Posterior vena cava (tissue), 2 donors: ENCODE data around the gene STMN3. TPM values are rescaled to one million over a fixed set of nuclear protein-coding genes. Genes with fewer than 3 reads are reported as not detected.
"Not testable (repeated sequence)": the region's sequence is repeated elsewhere in the genome, so short reads cannot be mapped to it uniquely, and the experiment has no call there.

Experiments
- DNase-seq: peaks from one replicate; pipeline ENCODE4 v3.0.0-alpha.2; 2020; ENCODE audit warnings: low spot score
- intact Hi-C, 2 donors: fragments of 100-400 bp; cut with DNase I; formaldehyde crosslinking; loops; one replicate each; pipeline versions ENCODE4 v1.14.1 to v1.14.2; 2022 to 2023
- total RNA-seq, 2 donors: library from RNA; stranded (reverse); fragmentation: NEBNext Ultra II Directional; extraction: Animal tissue kit (Norgen Biotek cat#: 25700); gene quantifications; one replicate each; pipeline ENCODE4 v1.2.1, GENCODE V29; 2021
- donor health status: DM: yes; HTN: yes; CAD: no.
- donor health status: DM: yes; HTN: yes; CAD: no.

STMN3 gene
- total RNA-seq, 2 donors from 2014 or later, result 11.7 to 27.3 TPM

DNA sequence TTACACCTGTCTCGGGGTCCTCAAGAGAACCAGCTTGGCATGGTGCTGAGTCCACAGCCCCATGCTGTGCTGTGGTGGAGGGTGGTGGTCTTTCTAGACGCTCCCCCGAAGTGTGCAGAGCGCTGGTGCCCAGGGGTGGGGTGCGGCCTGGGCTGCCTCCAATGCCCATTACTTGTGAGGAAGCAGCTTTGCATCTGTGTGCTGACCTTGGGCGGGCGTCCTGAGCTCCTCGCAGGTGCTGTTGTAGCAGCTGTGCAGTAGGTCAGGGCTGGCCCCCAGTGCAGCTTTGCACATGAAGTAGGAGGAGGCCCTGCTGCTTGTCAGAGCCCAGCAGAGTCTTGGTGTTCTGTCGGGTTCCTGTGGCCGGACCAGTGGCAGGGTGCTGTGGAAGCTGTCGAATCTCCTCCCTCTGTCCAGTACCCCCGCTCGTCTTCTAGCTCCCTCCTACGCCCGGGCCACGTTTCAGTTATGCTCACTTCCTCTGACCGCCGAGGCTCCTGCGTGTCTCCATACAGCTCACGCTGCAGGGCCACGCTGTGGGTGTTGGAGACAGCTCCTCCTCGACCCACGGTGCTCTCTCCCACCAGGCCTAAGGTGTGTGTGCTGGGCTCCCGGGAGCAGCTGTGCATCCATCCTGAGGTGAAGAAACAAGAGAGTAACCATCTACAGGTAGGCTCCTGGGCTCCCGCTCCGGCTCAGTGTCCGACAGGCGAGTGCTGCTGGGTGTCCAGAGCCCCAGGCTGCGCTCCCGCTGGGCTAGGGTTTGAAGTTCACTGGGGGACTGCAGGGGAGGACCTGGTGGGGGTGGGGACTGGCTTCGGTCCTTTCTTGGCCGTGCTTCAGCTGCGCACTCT lies 9.0 kb upstream of the STMN3 start:
- DNase-seq, result no peak
- intact Hi-C loops, result no loop called here

DNA sequence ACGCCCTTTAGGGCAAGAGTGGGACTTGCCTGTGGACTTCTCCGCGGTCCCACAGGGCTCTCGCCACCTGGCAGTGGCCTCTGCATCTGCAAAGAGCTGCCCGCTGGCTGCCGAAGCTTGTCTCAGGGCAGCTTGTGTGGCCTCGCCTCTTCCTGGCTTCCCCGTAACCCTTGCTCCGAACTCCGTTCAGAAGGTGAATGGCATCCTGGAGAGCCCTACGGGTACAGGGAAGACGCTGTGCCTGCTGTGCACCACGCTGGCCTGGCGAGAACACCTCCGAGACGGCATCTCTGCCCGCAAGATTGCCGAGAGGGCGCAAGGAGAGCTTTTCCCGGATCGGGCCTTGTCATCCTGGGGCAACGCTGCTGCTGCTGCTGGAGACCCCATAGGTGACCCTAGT lies 7.9 kb upstream of the STMN3 start:
- no peak for DNase-seq
- intact Hi-C loops, result no loop called here

DNA sequence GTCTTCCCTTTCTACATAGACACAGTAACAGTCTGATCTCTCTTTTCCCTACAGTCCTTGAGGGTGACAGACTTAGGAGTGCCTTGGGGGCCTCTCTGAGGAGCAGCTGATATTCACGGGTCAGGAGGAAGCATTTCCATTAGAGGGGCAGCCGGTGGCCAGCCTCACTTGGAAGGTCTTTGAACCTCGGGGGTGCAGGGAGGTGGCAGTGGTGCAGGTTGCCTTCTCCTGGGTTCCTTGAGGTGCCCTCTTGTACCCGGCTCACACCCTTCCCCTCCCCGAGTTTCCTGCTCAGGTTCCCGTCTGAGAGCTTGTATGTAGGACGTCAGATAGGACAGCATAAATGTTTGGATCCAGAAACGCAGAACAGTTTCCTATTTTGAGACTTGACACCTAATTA lies 7.4 kb upstream of the STMN3 start:
- no peak for DNase-seq
- intact Hi-C loops, result no loop called here

DNA sequence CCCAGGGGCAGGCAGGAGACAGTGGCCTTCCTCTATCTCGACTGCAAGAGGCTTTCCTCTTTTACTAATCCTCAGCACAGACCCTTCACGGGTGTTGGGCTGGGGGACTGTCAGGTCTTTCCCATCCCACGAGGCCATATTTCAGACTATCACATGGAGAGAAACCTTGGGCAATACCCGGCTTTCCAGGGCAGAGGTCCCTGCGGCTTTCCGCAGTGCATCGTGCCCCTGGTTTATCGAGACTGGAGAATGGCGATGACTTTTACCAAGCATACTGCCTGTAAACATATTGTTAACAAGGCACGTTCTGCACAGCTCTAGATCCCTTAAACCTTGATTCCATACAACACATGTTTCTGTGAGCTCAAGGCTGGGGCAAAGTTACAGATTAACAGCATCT lies 7.0 kb upstream of the STMN3 start:
- intact Hi-C loops, DNase-seq: not testable (repeated sequence)

DNA sequence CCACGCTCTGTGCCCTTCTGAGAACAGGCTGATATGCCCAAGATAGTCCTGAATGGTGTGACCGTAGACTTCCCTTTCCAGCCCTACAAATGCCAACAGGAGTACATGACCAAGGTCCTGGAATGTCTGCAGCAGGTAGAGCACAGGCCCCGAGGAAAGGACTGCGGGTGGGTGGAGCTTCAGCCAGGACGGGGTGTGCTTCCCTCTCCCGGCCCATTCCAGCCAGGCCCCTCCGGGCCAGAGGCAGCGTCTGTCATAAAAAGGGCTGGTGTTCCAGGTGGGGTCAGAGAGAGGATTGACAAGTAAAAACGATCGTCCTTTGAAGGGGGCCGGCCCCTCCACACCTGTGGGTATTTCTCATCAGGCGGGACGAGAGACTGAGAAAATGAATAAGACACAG lies 6.1 kb upstream of the STMN3 start:
- intact Hi-C loops, result no loop called here

DNA sequence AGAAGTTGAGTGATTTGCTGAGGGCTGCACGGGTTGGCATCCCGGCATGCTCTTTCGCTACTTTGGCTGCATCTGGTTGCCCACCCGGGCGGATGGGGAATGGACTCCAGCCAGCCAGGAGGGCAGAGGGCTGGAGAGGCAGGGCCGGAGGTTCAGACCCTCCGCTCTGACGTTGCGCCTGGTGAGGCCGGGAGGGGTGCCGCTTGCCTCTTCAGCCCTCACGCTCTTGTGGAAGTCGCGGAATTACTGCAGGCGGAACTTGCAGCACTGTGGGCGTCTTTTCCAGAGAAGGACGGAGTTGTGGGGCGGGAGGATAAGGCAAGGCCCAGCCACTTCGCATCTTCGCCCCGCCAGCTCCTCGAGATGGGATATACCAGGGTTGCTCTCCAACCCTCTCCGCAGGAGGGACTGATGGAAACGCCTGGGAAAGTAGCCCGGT lies 5.5 kb upstream of the STMN3 start:
- intact Hi-C loops, result no loop called here
- DNase-seq, result no peak

More for the DNA sequence above, 6.1 kb upstream of the STMN3 start:
- DNase-seq, result no peak

DNA sequence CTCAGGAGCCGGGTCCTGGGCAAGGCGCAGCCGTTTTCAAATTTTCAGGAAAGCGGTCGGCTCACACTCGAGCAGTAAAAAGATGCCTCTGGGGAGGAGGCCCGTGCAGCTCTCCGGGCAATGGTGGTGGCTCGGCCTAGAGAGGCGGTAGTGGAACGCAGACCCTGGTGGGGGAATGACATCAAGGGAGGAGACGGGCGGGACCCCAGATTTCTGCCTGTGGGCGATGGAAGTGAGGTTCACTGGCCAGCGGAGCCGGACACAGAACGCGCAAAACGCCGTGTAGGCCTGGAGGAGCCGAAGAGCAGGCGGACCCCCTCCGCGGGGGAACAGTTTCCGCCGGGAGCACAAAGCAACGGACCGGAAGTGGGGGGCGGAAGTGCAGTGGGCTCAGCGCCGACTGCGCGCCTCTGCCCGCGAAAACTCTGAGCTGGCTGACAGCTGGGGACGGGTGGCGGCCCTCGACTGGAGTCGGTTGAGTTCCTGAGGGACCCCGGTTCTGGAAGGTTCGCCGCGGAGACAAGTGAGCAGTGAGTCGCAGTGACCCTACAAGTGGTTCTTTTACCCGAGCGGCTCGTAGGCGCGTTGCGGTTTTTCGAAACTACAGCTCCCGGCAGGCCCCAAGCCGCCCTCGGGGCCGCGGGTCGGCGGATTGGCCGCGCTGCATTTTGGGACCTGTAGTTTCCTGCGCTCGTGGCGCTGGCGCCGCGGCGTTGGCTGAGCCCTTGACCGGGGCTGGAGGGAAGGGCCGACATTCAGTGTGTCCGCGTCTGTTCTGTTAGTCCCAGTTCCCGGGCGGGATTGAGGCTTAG lies 4.9 kb upstream of the STMN3 start, which contains the start of gene RTEL1:
RTEL1 (plus strand) TSS at position 376 of the 812 bp plus-strand sequence. CDS start 1,091 bp downstream, outside the sequence.
- DNase-seq, result peak; percentile 98
- intact Hi-C loops, result loop anchor here in 1 of 2 donors (1.0 kb wide), 1 partner anchor 20 kb away; no protein-coding TSS in a partner anchor

DNA sequence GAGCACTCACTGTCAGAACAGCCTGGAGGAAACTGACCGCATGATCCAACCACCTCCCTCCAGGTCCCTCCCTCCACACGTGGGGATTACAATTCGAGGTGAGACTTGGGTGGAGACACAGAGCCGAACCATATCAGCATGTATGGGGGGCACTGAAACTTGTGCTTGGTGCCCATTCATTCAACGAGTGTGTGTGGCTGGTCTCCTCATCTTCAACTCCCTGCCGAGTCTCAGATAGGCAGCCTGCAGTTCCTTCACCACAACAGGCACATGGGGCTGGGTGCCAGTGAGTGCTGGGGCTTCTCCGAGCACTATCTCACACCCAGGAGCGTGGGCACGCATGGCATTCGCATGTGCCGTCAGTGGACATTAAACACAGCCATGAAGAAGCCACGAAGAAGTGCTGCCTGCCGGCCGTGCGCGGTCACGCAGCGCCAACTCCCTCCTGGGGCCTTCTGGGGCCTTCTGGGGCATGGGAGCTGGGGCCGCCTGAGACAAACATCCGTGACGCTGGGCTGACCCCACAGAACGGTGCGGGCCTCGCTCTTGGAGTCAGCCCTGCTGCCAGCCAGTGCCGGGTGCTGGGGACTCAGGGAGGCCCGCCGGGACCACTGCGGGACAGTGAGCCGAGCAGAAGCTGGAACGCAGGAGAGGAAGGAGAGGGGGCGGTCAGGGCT lies 4.2 kb upstream of the STMN3 start:
- no peak for DNase-seq
- intact Hi-C loops, result loop anchor here in 1 of 2 donors (1.0 kb wide), 1 partner anchor 21 kb away; no protein-coding TSS in a partner anchor

DNA sequence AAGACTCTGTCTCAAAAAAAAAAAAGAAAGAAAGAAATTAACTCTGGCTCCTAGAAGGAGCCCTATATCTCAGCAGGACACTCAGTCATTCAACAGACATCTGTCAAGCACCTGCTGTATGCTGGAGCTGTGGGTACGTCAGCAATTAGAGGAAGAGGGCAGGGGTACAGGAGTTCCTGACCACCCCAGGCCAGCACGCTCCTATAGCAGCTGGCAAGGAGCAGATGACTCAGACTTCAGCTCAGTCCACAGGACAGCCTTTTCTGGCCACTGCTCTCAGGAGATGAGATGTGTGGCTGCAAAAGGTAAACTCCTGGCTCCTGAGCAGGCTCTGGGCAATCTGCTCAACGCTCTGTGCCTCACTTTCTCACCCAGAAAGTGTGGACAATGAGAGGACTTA lies 3.2 kb upstream of the STMN3 start:
- no peak for DNase-seq
- intact Hi-C loops, result no loop called here

DNA sequence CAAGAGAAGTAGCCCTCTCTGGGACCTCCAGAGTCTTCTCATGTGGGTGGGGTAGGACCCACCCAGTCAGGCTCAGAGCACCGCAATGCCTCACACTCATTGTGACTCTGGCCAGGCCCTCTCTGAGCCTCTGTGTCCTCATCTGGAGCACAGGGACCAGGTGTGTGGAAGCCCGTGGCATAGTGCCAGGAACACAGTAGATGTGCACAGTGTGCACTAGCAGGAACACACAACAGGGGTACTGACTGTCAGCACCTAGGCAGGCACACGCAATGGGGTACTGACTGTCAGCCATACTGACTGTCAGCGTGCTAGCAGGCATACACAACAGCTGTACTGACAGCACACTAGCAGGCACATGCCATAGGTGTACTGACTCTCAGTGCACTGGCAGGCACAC lies 2.0 kb upstream of the STMN3 start:
- intact Hi-C loops, result no loop called here
- no peak for DNase-seq

DNA sequence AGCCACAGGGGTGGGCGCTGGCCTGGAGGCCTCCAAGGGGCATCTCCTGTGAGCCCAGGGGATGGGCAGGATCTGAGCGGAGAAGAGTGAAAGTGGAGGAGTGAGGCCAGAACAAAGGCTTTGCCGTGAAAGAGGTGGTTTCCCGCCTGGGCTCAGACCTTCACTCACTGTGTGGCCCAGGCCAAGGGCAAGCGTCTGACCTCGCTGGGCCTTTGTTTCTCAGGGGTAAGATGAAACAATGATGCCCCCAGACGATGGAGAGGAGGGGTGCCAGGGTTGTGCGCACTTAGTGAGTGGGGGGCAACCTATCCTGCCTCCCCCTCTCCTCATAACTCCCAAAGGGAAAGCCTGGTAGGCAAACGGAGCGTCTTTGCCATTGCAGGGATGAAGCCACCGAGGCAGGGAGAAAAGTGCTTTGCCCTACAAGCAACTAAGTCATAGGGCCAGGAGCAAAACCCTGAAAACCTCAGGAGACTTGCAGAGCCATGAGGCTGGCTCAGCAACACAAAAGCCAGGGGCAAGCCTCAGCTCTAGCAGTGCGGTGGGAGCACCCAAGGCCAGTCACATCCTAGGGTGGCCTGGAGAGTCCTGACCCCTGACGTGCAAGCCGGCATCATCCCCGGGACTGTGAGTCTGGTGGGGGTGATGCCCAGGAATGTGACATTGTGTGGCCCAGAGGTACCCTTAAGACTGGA lies 897 bp upstream of the STMN3 start:
- intact Hi-C loops, result no loop called here
- no peak for DNase-seq

DNA sequence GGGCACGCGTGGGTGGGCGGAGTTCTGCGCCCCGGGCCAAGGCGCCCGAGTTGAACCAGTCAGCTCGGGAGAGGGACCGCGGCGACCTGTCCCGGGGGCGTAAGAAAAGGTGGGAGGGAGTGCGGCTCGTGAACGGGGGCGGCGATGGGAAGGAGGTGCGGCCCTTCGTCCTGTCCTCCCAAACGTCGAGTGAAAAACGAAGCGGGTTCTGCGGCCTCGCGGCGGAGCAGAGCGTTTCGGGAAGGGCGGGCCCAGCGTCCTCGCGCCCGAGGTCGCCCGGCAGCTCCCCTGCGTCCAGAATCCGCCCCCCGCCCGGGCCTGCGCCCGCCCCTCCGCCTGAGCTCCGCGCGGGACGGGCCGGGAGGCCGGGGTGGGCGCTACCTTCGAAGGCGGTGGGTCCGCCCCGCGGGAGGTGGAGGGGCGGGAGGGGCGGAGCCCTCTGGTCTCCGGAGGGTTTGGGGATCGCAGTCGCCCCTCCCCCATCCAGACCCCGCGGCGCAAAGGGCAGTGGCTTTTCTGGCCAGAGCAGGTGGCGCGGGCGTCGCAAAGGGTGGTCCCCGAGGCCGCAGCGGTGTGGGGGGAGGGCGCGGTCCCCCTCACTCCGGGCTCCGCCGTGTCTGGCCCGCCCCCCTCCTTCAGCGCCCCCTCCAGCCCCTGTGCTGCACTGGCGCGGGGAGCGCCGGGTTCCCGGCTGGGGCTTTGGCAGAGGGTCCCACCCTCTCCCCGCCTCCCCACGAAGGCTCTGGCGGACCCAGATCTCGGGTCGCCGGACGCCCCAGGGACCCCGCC lies 838 bp downstream of the STMN3 start:
- DNase-seq, result no peak
- intact Hi-C loops, result no loop called here

DNA sequence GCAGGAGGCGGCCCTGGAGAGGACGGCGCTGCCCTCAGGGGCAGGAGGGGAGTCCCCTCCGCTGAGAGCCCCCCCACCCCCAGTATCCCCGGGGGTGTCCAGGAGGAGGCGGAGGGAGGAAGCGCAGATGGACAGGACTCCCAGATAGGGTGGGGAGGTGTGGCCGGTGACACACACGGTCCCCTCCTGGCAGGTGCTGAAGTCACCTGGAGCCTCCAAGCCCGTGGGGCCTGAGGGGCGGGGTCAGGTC lies 1.4 kb downstream of the STMN3 start:
- intact Hi-C loops, result no loop called here
- no peak for DNase-seq

DNA sequence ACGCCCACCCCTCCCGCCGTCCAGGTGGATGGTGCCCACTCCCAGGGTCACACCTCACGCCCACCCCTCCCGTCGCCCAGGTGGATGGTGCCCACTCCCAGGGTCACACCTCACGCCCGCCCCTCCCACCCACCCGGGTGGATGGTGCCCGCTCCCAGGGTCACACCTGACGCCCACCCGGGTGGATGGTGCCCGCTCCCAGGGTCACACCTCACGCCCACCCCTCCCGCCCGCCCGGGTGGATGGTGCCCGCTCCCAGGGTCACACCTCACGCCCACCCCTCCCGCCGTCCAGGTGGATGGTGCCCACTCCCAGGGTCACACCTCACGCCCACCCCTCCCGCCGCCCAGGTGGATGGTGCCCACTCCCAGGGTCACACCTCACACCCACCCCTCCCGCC lies 2.7 kb downstream of the STMN3 start:
- DNase-seq, intact Hi-C loops: not testable (repeated sequence)

DNA sequence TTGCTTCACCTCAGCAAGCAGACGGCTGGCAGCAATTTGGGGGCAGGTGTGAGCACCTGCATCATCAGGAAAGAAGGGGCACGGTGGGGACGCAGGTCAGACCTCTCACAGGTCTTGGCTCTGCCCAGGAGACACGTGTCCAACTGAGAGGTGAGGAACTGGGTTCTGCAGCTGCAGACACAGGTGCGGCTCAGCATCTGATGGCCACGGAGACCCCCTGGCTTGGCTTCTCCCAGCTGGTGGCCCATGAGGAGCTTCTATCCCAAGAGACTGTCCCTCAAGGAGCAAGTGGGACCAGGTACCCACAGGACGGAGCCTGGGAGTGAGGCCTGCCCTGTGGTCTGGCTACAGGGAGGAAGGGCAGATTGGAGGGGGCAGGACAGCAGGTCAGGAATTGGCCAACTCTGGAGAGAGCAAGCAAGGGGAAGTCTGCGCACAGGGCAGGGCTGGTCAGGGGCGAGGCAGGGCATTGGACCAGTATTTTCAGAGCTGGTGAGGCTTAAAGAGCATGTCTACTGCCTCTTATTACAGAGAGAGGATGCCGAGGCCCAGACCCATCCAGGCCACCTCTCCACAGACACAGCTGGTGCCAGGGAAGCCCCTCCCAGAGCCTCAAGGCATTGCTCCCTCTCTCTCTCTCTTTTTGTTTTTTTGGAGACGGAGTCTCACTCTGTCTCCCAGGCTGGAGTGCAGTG lies 4.2 kb downstream of the STMN3 start:
- intact Hi-C loops, result loop anchor here in 1 of 2 donors (10.0 kb wide), 1 partner anchor 114 kb away; the partner anchor contains the start of gene PTK6
- DNase-seq, result no peak

DNA sequence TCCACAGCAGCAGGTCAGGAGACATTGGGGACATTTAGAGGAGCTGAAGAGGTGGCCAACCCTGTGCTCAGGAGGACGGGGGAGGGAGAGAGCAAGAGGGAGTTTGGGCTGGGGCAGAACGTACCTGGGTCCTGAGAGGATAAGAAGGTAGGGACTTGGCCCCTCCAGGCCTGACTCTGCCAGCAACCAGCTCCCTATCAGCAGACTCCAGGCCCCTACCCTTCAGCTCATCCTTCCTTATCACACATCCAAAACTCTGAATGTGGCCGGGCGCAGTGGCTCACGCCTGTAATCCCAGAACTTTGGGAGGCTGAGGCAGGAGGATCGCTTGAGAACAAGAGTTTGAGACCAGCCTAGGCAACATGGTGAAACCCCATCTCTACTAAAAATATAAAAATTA lies 5.0 kb downstream of the STMN3 start:
- no peak for DNase-seq
- intact Hi-C loops, result loop anchor here in 1 of 2 donors (10.0 kb wide), 1 partner anchor 113 kb away; the partner anchor contains the start of gene PTK6

DNA sequence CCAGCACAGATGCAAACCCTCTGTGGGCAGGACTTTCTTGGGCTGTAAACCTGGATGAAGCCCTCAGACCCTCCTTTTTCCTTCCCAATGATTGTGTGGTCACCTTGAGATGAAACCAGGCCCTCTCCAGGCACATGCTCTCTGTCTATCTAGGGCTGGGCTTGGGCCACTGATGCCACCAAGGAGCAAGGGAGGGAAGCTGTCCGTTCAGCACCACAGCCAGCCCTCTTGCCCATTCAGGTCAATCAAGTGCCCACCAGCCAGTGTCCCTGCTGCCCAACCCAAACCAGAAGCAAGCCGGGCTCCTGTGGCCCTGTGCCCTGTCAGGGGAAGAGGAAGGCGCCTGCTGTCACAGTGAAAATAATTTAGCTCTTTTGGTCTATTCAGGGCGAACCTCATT lies 8.0 kb downstream of the STMN3 start:
- intact Hi-C loops, result loop anchor here in 1 of 2 donors (10.0 kb wide), 1 partner anchor 110 kb away; the partner anchor contains the start of gene PTK6
- DNase-seq, result no peak

DNA sequence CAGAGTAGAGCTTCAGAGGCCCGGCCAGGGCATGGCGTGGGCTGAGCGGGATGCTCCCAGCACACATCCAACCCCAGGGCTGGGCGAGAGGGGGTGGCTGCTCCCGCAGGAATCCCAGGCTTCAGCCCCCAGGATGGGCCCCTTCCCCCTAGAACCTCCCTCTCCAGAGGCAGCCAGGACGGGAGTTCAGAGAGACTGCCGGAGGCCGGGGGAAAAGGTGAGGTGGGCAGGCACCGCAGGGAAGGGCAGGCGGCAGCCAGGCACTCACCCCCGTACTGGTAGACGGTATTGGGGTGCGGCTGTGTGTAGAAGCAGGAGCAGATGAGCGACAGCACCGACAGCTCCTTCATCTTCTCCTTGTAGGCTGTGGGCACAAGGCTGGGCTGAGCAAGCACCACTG lies 9.3 kb downstream of the STMN3 start:
- no peak for DNase-seq
- intact Hi-C loops, result loop anchor here in 1 of 2 donors (10.0 kb wide), 1 partner anchor 109 kb away; the partner anchor contains the start of gene PTK6
